ENCODE measurements around the gene ADGRG6.
A peak's percentile ranks its signal among the peaks of the same experiment; 100 is the strongest.

Gene ADGRG6

GRCh38 chr6:142378138-142378875 lies 76.5 kb downstream of the ADGRG6 start:
- no peak overlapping the region for H3K4me3 ChIP-seq (ENCODE audit: low read length)
- TF ChIP-seq CTCF (conservative IDR thresholded peaks at IDR 0.05; ENCODE audit: low read depth, low read length), result no peak
- peak; percentile 83 for DNase-seq (ENCODE audit: low read depth)

GRCh38 chr6:142380626-142381025 lies 78.8 kb downstream of the ADGRG6 start:
- DNase-seq (ENCODE audit: low read depth), result no peak
- no peak overlapping the region for H3K4me3 ChIP-seq (ENCODE audit: low read length)
- no peak for TF ChIP-seq CTCF (conservative IDR thresholded peaks at IDR 0.05; ENCODE audit: low read depth, low read length)

- no peak for DNase-seq (ENCODE audit: low read depth)
- H3K4me3 ChIP-seq (ENCODE audit: low read length), result no peak overlapping the region
- TF ChIP-seq CTCF (conservative IDR thresholded peaks at IDR 0.05; ENCODE audit: low read depth, low read length), result no peak
Observed at GRCh38 chr6:142381181-142381580, 79.4 kb downstream of the ADGRG6 start.

GRCh38 chr6:142381845-142382378 lies 80.1 kb downstream of the ADGRG6 start:
- no peak for TF ChIP-seq CTCF (conservative IDR thresholded peaks at IDR 0.05; ENCODE audit: low read depth, low read length)
- DNase-seq (ENCODE audit: low read depth), result no peak
- H3K4me3 ChIP-seq (ENCODE audit: low read length), result no peak overlapping the region

- TF ChIP-seq CTCF (conservative IDR thresholded peaks at IDR 0.05; ENCODE audit: low read depth, low read length), result no peak
- peak; percentile 13 for DNase-seq (ENCODE audit: low read depth)
- H3K4me3 ChIP-seq (ENCODE audit: low read length), result no peak overlapping the region
Observed at GRCh38 chr6:142384519-142385254, 82.9 kb downstream of the ADGRG6 start.

- DNase-seq (ENCODE audit: low read depth), result no peak
- no peak overlapping the region for H3K4me3 ChIP-seq (ENCODE audit: low read length)
- no peak for TF ChIP-seq CTCF (conservative IDR thresholded peaks at IDR 0.05; ENCODE audit: low read depth, low read length)
Observed at GRCh38 chr6:142385352-142385751, 83.5 kb downstream of the ADGRG6 start.
